Upper lobe of right lung (tissue), 1 donor: ENCODE results near the gene FBXL16. TPM values are rescaled to one million over a fixed set of nuclear protein-coding genes. Genes with fewer than 3 reads are reported as not detected.
A peak's percentile ranks its signal among the peaks of the same experiment; 100 is the strongest.

Source experiments
- ATAC-seq: fragments of 200-7000 bp; cut with Tn5 transposase; one replicate; pipeline ENCODE4 v1.9.1; 2020; ENCODE audit warnings: mild to moderate bottlenecking, moderate library complexity
- DNase-seq: peaks from one replicate; pipeline ENCODE4 v3.0.0-alpha.2; 2020
- H3K27ac ChIP-seq: fragments of 200-600 bp; one replicate; pipeline ENCODE4 v1.8.0; 2022
- H3K27me3 ChIP-seq: fragments of 200-600 bp; one replicate; pipeline ENCODE4 v1.8.0; 2022; ENCODE audit warnings: mild to moderate bottlenecking
- H3K36me3 ChIP-seq: fragments of 200-600 bp; one replicate; pipeline ENCODE4 v1.8.0; 2022
- H3K4me1 ChIP-seq: fragments of 200-600 bp; one replicate; pipeline ENCODE4 v1.8.0; 2022
- H3K4me3 ChIP-seq: fragments of 200-600 bp; one replicate; pipeline ENCODE4 v1.8.0; 2022; ENCODE audit warnings: mild to moderate bottlenecking
- H3K9me3 ChIP-seq: fragments of 200-600 bp; one replicate; pipeline ENCODE4 v1.8.0; 2022
- CTCF ChIP-seq: fragments of 200-600 bp; IDR thresholded peaks from one replicate; pipeline ENCODE4 v1.8.0; 2022; ENCODE audit warnings: antibody characterized with exemption
- intact Hi-C: fragments of 100-400 bp; cut with DNase I; formaldehyde crosslinking; loops from one replicate; pipeline ENCODE4 v1.11.0; 2022
- total RNA-seq: library from RNA; stranded (reverse); fragmentation: NEBNext Ultra II Directional; extraction: Animal tissue kit (Norgen Biotek cat#: 25700); gene quantifications from one replicate; pipeline ENCODE4 v1.2.1, GENCODE V29; 2021
- donor health status: DM: no; HTN: yes; CAD: no; lungs with severe emphysema.

FBXL16 gene
- total RNA-seq, 1 donor from 2014 or later = 3.6 TPM

GRCh38 chr16:678858-679813, 26.5 kb downstream of the FBXL16 start:
- H3K27ac ChIP-seq = peak overlapping the region; percentile 77
- peak overlapping the region; percentile 70 for H3K4me3 ChIP-seq
- H3K9me3 ChIP-seq = no peaks in the 10 kb centered on the region
- peak; percentile 86 for DNase-seq
- no peaks in the 10 kb centered on the region for H3K27me3 ChIP-seq
- TF ChIP-seq CTCF = no peak
- peak; percentile 13 for ATAC-seq
- intact Hi-C loops = no loop called here
- H3K4me1 ChIP-seq = peaks cover 31% of the 10 kb centered on the region
- peaks cover 17% of the 10 kb centered on the region for H3K36me3 ChIP-seq

GRCh38 chr16:678209-678857, 27.3 kb downstream of the FBXL16 start:
- DNase-seq (no peak), ATAC-seq (no peak)
- Histone ChIP-seq H3K27ac (no peak overlapping the region), H3K4me3 (no peak overlapping the region), H3K36me3 (peaks cover 20% of the 10 kb centered on the region), H3K4me1 (peaks cover 27% of the 10 kb centered on the region), H3K27me3 (no peaks in the 10 kb centered on the region), H3K9me3 (no peaks in the 10 kb centered on the region)
- intact Hi-C loops = no loop called here
- no peak for TF ChIP-seq CTCF

- Histone ChIP-seq H3K27me3 (no peaks in the 10 kb centered on the region), H3K9me3 (no peaks in the 10 kb centered on the region), H3K27ac (no peak overlapping the region), H3K36me3 (peaks cover 22% of the 10 kb centered on the region), H3K4me3 (no peak overlapping the region), H3K4me1 (peaks cover 23% of the 10 kb centered on the region)
- DNase-seq = no peak
- intact Hi-C loops = no loop called here
- no peak for ATAC-seq
- no peak for TF ChIP-seq CTCF
Observed at GRCh38 chr16:677316-678190, 28.0 kb downstream of the FBXL16 start.

GRCh38 chr16:676913-677312, 28.7 kb downstream of the FBXL16 start:
- ATAC-seq (no peak), DNase-seq (peak; percentile 87)
- no peak for TF ChIP-seq CTCF
- H3K27me3 ChIP-seq = no peaks in the 10 kb centered on the region
- H3K4me3 ChIP-seq = no peak overlapping the region
- peaks cover 22% of the 10 kb centered on the region for H3K4me1 ChIP-seq
- intact Hi-C loops = no loop called here
- H3K36me3 ChIP-seq = peaks cover 22% of the 10 kb centered on the region
- H3K9me3 ChIP-seq = no peaks in the 10 kb centered on the region
- H3K27ac ChIP-seq = no peak overlapping the region

GRCh38 chr16:676565-676902, 29.1 kb downstream of the FBXL16 start:
- Histone ChIP-seq H3K4me3 (no peak overlapping the region), H3K9me3 (no peaks in the 10 kb centered on the region), H3K27me3 (no peaks in the 10 kb centered on the region), H3K27ac (no peak overlapping the region), H3K4me1 (peaks cover 18% of the 10 kb centered on the region), H3K36me3 (peaks cover 22% of the 10 kb centered on the region)
- TF ChIP-seq CTCF = no peak
- no peak for DNase-seq
- intact Hi-C loops = no loop called here
- no peak for ATAC-seq
